Left lung (tissue), 10 donors: ENCODE measurements around the gene FBXW5. TPM values are rescaled to one million over a fixed set of nuclear protein-coding genes. Genes with fewer than 3 reads are reported as not detected.

Experiments
- ATAC-seq: fragments of 200-7000 bp; cut with Tn5 transposase; one replicate; pipeline ENCODE4 v1.9.1; 2020; ENCODE audit warnings: moderate library complexity
- DNase-seq, 4 donors: peaks; one replicate each; pipeline ENCODE4 v3.0.0-alpha.2; 2013 to 2020
- H3K27ac ChIP-seq, 2 donors: fragments of 200-600 bp; sonication (generic) in 1 of 2; one replicate each; pipeline versions ENCODE4 v1.5.0 to v1.8.0; 2020 to 2021
- H3K27me3 ChIP-seq, 2 donors: fragments of 200-600 bp; sonication (generic) in 1 of 2; one replicate each; pipeline versions ENCODE4 v1.5.0 to v1.8.0; 2020 to 2021
- H3K36me3 ChIP-seq, 2 donors: fragments of 200-600 bp; sonication (generic) in 1 of 2; one replicate each; pipeline versions ENCODE4 v1.5.0 to v1.8.0; 2020 to 2021
- H3K4me1 ChIP-seq, 2 donors: fragments of 200-600 bp; one replicate each; pipeline ENCODE4 v1.8.0; 2021
- H3K4me3 ChIP-seq, 2 donors: fragments of 200-600 bp; sonication (generic) in 1 of 2; one replicate each; pipeline versions ENCODE4 v1.5.0 to v1.8.0; 2020 to 2021; ENCODE audit warnings: mild to moderate bottlenecking in 1 of 2
- H3K9me3 ChIP-seq, 2 donors: fragments of 200-600 bp; sonication (generic) in 1 of 2; one replicate each; pipeline versions ENCODE4 v1.5.0 to v1.8.0; 2020 to 2021
- intact Hi-C, 2 donors: fragments of 100-400 bp; cut with DNase I; formaldehyde crosslinking; loops; one replicate each; pipeline versions ENCODE4 v1.11.2 to v1.14.2; 2022
- polyA plus RNA-seq, 6 donors: library from polyadenylated mRNA; unstranded; fragments of 120-200 nt; gene quantifications; one replicate each; pipeline ENCODE4 v1.2.1, GENCODE V29; 2013; ENCODE audit not compliant: insufficient read length in 6 of 6
- total RNA-seq, 2 donors: library from RNA; stranded (reverse); fragmentation: NEBNext Ultra II Directional; extraction: Animal tissue kit (Norgen Biotek cat#: 25700); gene quantifications; one replicate each; pipeline ENCODE4 v1.2.1, GENCODE V29; 2021
- TF ChIP-seq, protein P1 (sequence below), 2 donors: fragments of 200-600 bp; sonication (generic) in 1 of 2; IDR thresholded peaks; one replicate each; pipeline versions ENCODE4 v1.5.0 to v1.8.0; 2021; ENCODE audit warnings: antibody characterized with exemption in 2 of 2
- donor health status: DM: no; HTN: yes; CAD: no.
- donor health status: DM: no; HTN: no; CAD: no.

Gene FBXW5
- total and polyA plus RNA-seq, 8 donors: 33.0 to 111 (median 47.7) TPM

DNA sequence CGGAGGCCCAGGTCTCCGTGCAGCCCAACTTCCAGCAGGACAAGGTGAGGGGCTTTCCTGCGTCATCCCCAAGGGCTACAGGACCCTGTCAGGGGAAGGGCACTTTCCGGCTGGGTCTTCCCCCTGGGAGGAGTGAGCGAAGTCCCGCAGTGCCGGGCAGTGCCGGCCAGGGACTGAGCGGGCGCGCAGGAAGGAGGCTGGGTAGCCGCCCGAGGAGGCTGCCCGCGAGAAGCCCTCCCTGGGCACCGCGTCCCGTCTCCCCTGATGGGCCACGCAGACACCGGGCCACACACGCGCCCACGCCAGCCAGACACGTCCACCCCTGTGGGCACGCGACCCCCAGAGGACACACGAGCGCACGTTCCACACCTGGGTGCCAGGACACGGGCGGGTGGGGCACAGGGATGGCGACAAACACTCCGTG is 33.1 kb upstream of the FBXW5 start:
- peak overlapping the region; percentile 31 to 40 for H3K4me3 ChIP-seq
- peaks cover 17 to 50% of the 10 kb centered on the region in 2 donors for H3K4me1 ChIP-seq
- peaks cover 0 to 34% of the 10 kb centered on the region in 2 donors for H3K27me3 ChIP-seq
- ATAC-seq (no peak), DNase-seq (no peak)
- H3K27ac ChIP-seq: peak overlapping the region; percentile 65 to 66
- TF ChIP-seq, protein P1, sequence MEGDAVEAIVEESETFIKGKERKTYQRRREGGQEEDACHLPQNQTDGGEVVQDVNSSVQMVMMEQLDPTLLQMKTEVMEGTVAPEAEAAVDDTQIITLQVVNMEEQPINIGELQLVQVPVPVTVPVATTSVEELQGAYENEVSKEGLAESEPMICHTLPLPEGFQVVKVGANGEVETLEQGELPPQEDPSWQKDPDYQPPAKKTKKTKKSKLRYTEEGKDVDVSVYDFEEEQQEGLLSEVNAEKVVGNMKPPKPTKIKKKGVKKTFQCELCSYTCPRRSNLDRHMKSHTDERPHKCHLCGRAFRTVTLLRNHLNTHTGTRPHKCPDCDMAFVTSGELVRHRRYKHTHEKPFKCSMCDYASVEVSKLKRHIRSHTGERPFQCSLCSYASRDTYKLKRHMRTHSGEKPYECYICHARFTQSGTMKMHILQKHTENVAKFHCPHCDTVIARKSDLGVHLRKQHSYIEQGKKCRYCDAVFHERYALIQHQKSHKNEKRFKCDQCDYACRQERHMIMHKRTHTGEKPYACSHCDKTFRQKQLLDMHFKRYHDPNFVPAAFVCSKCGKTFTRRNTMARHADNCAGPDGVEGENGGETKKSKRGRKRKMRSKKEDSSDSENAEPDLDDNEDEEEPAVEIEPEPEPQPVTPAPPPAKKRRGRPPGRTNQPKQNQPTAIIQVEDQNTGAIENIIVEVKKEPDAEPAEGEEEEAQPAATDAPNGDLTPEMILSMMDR (IDR thresholded peaks at IDR 0.05): no peak
- intact Hi-C loops: no loop called here
- H3K9me3 ChIP-seq: no peaks in the 10 kb centered on the region
- H3K36me3 ChIP-seq: no peaks in the 10 kb centered on the region

DNA sequence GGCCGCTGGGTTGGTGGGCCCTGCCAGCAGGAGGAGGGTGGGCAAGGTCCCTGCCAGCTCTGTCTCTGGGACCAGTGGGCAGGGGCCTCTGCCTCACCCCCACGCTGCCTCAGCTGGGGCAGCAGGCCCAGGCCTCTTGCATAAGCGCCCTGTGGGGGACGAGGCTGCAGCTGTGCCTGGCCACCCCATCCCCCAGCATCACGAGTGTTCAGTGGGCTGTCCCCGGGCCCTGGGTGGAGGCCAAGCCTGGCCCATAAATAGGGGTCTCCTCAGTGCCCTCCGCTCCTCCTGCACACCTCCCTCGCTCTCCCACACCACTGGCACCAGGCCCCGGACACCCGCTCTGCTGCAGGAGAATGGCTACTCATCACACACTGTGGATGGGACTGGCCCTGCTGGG is 32.7 kb upstream of the FBXW5 start, which contains the start of gene PTGDS:
Gene PTGDS, plus strand, starts transcription at position 282 of the 400 bp plus-strand sequence. Its CDS starts 75 bp downstream, at position 357.
- H3K4me1 ChIP-seq: peaks cover 17 to 45% of the 10 kb centered on the region in 2 donors
- TF ChIP-seq, protein P1 (IDR thresholded peaks at IDR 0.05): no peak
- H3K27ac ChIP-seq: peak within 1 kb of the TSS; percentile 65 to 66
- DNase-seq (peak in 3 of 4 donors; percentile 58 to 82 (median 60)), ATAC-seq (peak; percentile 23)
- peak within 1 kb of the TSS; percentile 31 to 40 for H3K4me3 ChIP-seq
- intact Hi-C loops: no loop called here
- H3K27me3 ChIP-seq: peaks cover 0 to 30% of the 10 kb centered on the region in 2 donors
- no peaks in the 10 kb centered on the region for H3K9me3 ChIP-seq
- H3K36me3 ChIP-seq: no peaks in the 10 kb centered on the region

DNA sequence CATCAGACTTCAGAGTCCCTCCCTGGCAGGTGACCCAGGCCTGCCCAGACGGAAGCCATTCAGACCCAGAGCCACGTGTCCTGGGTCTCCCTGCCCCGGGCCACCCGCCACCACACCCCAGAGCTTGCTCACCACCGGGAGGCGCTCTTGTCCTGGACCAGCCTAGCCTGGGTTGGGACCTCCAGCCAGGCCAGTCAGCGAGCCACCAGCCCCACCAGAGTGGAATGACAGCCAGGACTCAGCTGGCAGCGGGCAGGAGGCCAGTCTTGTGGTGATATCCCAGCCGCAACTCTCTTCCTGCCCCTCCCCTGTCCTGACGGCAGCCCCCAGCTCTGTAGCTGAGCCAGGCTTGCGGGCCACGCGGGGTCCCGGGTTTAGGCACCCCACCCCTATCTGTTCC is 31.1 kb upstream of the FBXW5 start:
- Histone ChIP-seq H3K4me3 (no peak overlapping the region), H3K27ac (peak overlapping the region; percentile 59 to 63), H3K27me3 (peaks cover 0 to 30% of the 10 kb centered on the region in 2 donors), H3K4me1 (peaks cover 17 to 44% of the 10 kb centered on the region in 2 donors), H3K9me3 (no peaks in the 10 kb centered on the region), H3K36me3 (no peaks in the 10 kb centered on the region)
- intact Hi-C loops: no loop called here
- peak; percentile 4 for ATAC-seq
- TF ChIP-seq, protein P1 (IDR thresholded peaks at IDR 0.05): peak in 1 of 2 donors; percentile 32
- no peak for DNase-seq

DNA sequence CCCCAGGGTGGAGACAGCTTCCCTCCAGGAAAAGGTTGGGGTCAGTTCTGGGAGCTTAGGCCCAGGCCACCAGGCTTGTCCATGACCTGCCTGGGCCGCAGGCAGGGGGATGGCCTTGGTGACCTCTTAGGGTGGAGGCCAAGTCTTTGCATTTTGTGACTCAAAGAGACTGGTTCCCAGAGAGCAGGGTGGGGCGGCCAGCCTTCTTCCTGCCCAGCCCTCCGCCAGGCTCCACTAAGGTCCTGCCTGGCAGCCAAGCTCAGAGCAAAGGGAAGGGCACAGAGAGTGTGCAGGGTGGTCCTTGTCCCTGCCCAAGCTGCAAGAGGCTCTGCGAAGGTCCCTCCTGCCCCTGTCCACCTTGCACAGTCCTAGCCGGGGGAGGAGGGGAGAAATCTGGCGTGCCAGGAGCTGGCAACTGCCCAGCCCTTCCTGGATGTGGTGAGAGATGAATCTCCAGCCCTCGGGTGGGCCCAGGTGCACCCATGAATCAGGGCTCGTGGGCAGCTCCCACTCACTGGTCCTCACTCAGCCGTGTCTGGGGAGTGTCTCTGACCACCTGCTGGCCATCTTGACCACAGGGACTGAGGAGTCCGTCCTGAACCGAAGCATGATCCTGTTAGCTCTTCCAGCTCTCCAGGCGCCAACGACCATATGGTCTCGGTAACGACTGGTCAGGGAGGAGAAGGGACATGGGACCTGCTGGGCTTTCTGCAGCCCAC is 30.4 kb upstream of the FBXW5 start:
- Histone ChIP-seq H3K4me3 (no peak overlapping the region), H3K4me1 (peaks cover 17 to 44% of the 10 kb centered on the region in 2 donors), H3K27me3 (peaks cover 0 to 30% of the 10 kb centered on the region in 2 donors), H3K27ac (peak overlapping the region; percentile 59 to 63), H3K36me3 (no peaks in the 10 kb centered on the region), H3K9me3 (no peaks in the 10 kb centered on the region)
- intact Hi-C loops: no loop called here
- TF ChIP-seq, protein P1 (IDR thresholded peaks at IDR 0.05): no peak
- DNase-seq (no peak), ATAC-seq (peak; percentile 4)
